ENCODE results near the gene SMIM44. TPM values are rescaled to one million over a fixed set of nuclear protein-coding genes. Genes with fewer than 3 reads are reported as not detected.
"Not testable (repeated sequence)": the region's sequence is repeated elsewhere in the genome, so short reads cannot be mapped to it uniquely, and the experiment has no call there.

SMIM44 gene
- total and polyA plus RNA-seq, 2 donors = not detected

DNA sequence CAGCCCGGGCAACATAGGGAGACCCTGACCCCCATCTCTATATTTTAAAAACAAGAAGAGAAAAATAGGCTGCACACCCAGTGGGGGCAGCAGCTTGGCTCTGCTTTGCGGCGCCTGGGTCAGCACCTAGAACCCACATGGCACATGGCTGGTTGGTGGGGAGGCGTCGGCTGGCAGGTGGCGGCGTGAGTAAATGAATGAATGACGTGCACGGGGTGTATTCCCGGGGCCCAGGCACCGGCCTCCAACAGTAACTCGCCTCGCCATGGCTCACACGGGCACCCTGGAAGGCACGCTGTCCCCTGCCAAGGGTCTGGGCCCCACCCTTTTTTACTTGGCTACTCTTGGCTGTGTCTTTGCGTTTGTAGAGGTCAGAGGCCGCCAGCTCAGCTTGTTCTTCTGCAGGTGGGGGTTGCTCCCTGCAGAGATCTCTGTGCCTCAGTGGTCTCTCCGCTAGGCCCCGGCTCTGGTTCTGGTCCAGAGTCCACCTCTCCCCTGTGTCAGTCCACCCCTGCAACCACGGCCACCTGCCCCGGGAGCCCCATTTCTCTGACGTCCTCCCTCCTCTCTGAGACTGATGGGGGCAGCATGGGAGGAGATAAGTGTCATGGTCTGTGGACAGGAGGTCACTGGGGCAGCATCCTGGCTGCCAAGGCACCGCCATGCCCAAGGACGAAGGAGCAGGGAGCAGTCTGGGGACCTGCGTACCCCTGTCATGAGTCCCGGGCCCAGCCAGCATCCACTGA, 28.4 kb upstream of the SMIM44 start:
- H3K9me3 ChIP-seq (ENCODE audit: control insufficient read depth in 2 of 2, insufficient read depth in 1 of 2, low read length in 1 of 2) = no peaks in the 10 kb centered on the region
- no peak overlapping the region for H3K27ac ChIP-seq (ENCODE audit: low read depth in 1 of 2, low read length in 1 of 2)
- no peak for DNase-seq (ENCODE audit: low read depth in 6 of 9, low spot score in 9 of 9)
- no peak overlapping the region for H3K4me3 ChIP-seq (ENCODE audit: low read length in 2 of 2)
- no peaks in the 10 kb centered on the region for H3K27me3 ChIP-seq (ENCODE audit: control insufficient read depth in 2 of 2, insufficient read depth in 1 of 2, low read length in 1 of 2)
- H3K4me1 ChIP-seq (ENCODE audit: control insufficient read depth in 2 of 2, insufficient read depth in 2 of 2, low read length in 2 of 2) = peaks cover 14 to 19% of the 10 kb centered on the region in 2 donors
- peaks cover 39 to 53% of the 10 kb centered on the region in 2 donors for H3K36me3 ChIP-seq (ENCODE audit: control insufficient read depth in 2 of 2, insufficient read depth in 2 of 2, low read length in 1 of 2)
- 96% methylated on average over 26 of the region's 26 CpGs for WGBS

DNA sequence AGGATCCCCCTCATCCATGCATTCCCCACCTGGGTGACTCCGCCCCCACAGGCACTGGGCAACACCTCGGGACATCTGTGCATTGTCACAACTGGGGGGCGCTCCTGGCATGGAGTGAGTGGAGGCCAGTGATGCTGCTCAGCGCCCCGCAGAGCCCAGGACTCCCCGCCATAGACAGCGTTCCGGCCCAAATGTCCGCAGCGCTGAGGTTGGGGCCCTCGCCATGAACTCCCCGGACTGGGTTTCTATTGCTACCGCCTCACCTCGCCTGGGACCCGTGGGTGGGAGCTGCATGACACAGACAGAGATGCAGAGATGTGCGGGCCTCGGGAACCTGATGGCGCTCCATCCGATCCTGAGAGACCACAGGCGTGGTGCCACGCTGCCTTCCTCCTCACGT, 27.5 kb upstream of the SMIM44 start:
- no peaks in the 10 kb centered on the region for H3K27me3 ChIP-seq (ENCODE audit: control insufficient read depth in 2 of 2, insufficient read depth in 1 of 2, low read length in 1 of 2)
- 96% methylated on average over 22 of the region's 22 CpGs for WGBS
- H3K4me3 ChIP-seq (ENCODE audit: low read length in 2 of 2) = no peak overlapping the region
- H3K9me3 ChIP-seq (ENCODE audit: control insufficient read depth in 2 of 2, insufficient read depth in 1 of 2, low read length in 1 of 2) = peaks cover 0 to 1% of the 10 kb centered on the region in 2 donors
- peaks cover 35 to 53% of the 10 kb centered on the region in 2 donors for H3K36me3 ChIP-seq (ENCODE audit: control insufficient read depth in 2 of 2, insufficient read depth in 2 of 2, low read length in 1 of 2)
- no peak overlapping the region for H3K27ac ChIP-seq (ENCODE audit: low read depth in 1 of 2, low read length in 1 of 2)
- DNase-seq (ENCODE audit: low read depth in 6 of 9, low spot score in 9 of 9) = no peak
- H3K4me1 ChIP-seq (ENCODE audit: control insufficient read depth in 2 of 2, insufficient read depth in 2 of 2, low read length in 2 of 2) = peaks cover 8 to 16% of the 10 kb centered on the region in 2 donors

DNA sequence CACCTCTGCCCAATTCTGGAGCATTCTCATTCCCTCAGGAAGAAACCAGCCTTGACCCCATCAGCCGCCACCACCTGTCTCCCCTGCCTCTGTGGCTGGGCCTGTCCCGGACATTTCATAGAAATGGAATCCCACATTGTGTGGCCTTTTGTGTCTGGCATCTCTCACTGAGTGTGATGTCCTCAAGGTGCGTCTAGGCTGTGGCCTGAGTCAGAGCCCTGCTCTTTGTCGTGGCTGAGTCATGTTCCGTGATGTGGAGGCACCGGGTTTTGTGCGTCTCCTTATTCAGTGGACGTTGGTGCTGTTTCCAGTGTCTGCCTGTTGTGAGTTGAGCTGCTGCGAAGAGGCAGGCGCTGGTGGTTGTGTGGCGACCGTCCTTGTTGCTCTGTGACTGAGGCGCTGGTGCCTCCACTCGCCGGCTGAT, 26.3 kb upstream of the SMIM44 start:
- H3K36me3 ChIP-seq (ENCODE audit: control insufficient read depth in 2 of 2, insufficient read depth in 2 of 2, low read length in 1 of 2) = peaks cover 33 to 53% of the 10 kb centered on the region in 2 donors
- no peaks in the 10 kb centered on the region for H3K27me3 ChIP-seq (ENCODE audit: control insufficient read depth in 2 of 2, insufficient read depth in 1 of 2, low read length in 1 of 2)
- H3K9me3 ChIP-seq (ENCODE audit: control insufficient read depth in 2 of 2, insufficient read depth in 1 of 2, low read length in 1 of 2) = peaks cover 0 to 1% of the 10 kb centered on the region in 2 donors
- WGBS = 97% methylated on average over 15 of the region's 15 CpGs
- no peak for DNase-seq (ENCODE audit: low read depth in 6 of 9, low spot score in 9 of 9)
- no peak overlapping the region for H3K27ac ChIP-seq (ENCODE audit: low read depth in 1 of 2, low read length in 1 of 2)
- H3K4me3 ChIP-seq (ENCODE audit: low read length in 2 of 2) = no peak overlapping the region
- H3K4me1 ChIP-seq (ENCODE audit: control insufficient read depth in 2 of 2, insufficient read depth in 2 of 2, low read length in 2 of 2) = peaks cover 7 to 28% of the 10 kb centered on the region in 2 donors

DNA sequence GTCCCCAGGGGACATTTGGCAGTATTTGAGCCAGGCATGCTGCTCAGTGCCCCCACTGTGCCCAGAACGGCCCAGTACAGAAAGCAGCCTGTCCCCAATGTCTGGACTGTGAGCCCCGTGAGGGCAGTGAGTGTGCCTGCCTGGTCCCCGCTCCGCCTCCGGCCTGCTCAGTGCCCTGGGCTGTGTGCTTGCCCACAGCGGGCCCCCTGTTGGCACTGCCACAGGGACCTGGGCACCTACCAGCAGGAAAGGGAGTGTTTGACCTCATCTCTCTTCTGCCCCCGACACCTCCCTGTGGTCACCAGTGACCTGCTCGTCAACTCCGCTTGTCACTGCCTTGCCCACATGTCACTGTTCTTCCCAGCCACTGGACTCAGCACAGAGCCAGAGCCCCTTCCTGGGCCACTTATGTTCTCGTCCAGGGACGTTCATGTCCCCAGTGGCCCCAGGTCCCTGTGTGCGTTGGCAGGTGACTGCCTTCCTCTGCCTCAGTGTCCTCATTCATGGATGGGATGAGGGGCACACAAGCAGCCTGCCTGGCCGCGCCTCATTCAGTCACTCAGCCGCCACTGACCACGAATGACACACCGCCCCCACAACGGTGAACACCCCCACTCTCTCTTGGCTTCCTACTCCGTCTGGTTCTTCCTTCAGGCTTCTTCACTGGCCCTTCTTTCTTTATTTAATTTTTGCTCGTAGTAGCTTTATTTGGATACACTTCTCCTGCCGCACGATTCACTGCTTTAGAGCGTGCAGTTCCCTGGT, 25.7 kb upstream of the SMIM44 start:
- no peak for DNase-seq (ENCODE audit: low read depth in 6 of 9, low spot score in 9 of 9)
- Histone ChIP-seq H3K9me3 (ENCODE audit: control insufficient read depth in 2 of 2, insufficient read depth in 1 of 2, low read length in 1 of 2) (peaks cover 0 to 1% of the 10 kb centered on the region in 2 donors), H3K27ac (ENCODE audit: low read depth in 1 of 2, low read length in 1 of 2) (no peak overlapping the region), H3K4me3 (ENCODE audit: low read length in 2 of 2) (no peak overlapping the region), H3K27me3 (ENCODE audit: control insufficient read depth in 2 of 2, insufficient read depth in 1 of 2, low read length in 1 of 2) (no peaks in the 10 kb centered on the region), H3K36me3 (ENCODE audit: control insufficient read depth in 2 of 2, insufficient read depth in 2 of 2, low read length in 1 of 2) (peaks cover 30 to 50% of the 10 kb centered on the region in 2 donors), H3K4me1 (ENCODE audit: control insufficient read depth in 2 of 2, insufficient read depth in 2 of 2, low read length in 2 of 2) (peaks cover 7 to 28% of the 10 kb centered on the region in 2 donors)
- 96% methylated on average over 23 of the region's 23 CpGs for WGBS

DNA sequence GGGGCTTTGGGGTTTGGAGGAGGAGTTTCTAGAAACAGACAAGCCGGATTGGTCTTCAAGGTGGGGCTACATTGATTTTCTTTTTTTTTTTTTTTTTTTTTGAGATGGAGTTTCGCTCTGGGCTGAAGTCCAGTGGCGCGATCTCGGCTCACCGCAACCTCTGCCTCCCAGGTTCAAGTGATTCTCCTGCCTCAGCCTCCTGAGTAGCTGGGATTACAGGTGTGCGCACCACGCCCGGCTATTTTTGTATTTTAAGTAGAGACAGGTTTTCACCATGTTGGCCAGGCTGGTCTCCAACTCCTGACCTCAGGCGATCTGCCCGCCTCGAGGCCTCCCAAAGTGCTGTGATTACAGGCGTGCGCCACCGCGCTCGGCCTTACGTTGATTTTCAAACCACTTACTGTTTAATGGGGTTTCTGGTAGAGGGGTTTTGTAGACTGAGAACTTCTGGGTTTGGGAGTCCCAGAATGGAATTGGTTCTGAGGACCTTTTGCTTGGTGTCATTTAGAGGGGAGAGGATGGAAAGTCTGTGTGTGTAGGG, 24.9 kb upstream of the SMIM44 start:
- peaks cover 30 to 45% of the 10 kb centered on the region in 2 donors for H3K36me3 ChIP-seq (ENCODE audit: control insufficient read depth in 2 of 2, insufficient read depth in 2 of 2, low read length in 1 of 2)
- not testable (repeated sequence) for H3K9me3 ChIP-seq (ENCODE audit: control insufficient read depth in 2 of 2, insufficient read depth in 1 of 2, low read length in 1 of 2); H3K27me3 ChIP-seq (ENCODE audit: control insufficient read depth in 2 of 2, insufficient read depth in 1 of 2, low read length in 1 of 2); H3K4me3 ChIP-seq (ENCODE audit: low read length in 2 of 2); DNase-seq (ENCODE audit: low read depth in 6 of 9, low spot score in 9 of 9); H3K27ac ChIP-seq (ENCODE audit: low read depth in 1 of 2, low read length in 1 of 2)
- 94% methylated on average over 18 of the region's 18 CpGs for WGBS
- peaks cover 7 to 28% of the 10 kb centered on the region in 2 donors for H3K4me1 ChIP-seq (ENCODE audit: control insufficient read depth in 2 of 2, insufficient read depth in 2 of 2, low read length in 2 of 2)

DNA sequence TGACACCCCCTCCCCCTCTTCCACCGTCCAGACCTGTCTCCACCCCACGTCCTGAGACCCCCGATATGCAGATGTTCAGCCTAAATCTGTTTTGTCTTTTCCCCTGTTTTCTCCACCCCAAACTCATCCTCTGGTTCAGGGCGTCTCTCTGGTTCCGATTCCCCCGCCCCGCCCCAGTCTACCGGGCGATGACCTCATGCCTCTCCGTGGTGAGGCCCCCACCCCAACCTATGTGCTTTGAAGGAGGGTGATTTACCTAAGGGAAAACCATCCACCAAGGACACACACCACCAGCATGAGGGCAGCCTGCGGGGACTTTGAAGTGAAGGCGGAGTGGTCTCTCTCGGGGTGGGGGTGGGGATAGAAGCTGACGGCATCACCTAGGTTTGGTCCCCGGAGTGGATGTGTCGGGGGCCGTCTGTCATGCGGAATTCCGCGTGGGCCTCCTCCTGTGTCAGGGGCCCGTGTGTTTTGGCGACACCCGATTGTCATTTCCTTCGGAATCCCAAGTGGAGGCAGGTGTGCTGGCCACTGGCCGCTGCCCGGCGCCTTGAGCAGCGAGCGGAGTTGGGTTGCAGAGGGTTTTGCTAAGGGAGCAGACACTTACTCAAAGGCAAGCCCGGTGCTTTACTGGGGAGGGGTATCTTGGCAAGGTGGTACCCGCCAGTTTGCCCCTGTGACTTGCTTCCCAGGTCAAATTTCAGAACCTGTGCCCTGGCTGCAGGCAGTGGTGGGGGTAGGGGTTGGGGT, 24.3 kb upstream of the SMIM44 start:
- Histone ChIP-seq H3K27ac (ENCODE audit: low read depth in 1 of 2, low read length in 1 of 2) (peak overlapping the region in 1 of 2 donors; percentile 52), H3K36me3 (ENCODE audit: control insufficient read depth in 2 of 2, insufficient read depth in 2 of 2, low read length in 1 of 2) (peaks cover 27 to 42% of the 10 kb centered on the region in 2 donors), H3K4me1 (ENCODE audit: control insufficient read depth in 2 of 2, insufficient read depth in 2 of 2, low read length in 2 of 2) (peaks cover 7 to 28% of the 10 kb centered on the region in 2 donors), H3K4me3 (ENCODE audit: low read length in 2 of 2) (peak overlapping the region; percentile 74 to 77), H3K9me3 (ENCODE audit: control insufficient read depth in 2 of 2, insufficient read depth in 1 of 2, low read length in 1 of 2) (peaks cover 0 to 1% of the 10 kb centered on the region in 2 donors), H3K27me3 (ENCODE audit: control insufficient read depth in 2 of 2, insufficient read depth in 1 of 2, low read length in 1 of 2) (no peaks in the 10 kb centered on the region)
- DNase-seq (ENCODE audit: low read depth in 6 of 9, low spot score in 9 of 9) = no peak
- WGBS = 74% methylated on average over 31 of the region's 31 CpGs

DNA sequence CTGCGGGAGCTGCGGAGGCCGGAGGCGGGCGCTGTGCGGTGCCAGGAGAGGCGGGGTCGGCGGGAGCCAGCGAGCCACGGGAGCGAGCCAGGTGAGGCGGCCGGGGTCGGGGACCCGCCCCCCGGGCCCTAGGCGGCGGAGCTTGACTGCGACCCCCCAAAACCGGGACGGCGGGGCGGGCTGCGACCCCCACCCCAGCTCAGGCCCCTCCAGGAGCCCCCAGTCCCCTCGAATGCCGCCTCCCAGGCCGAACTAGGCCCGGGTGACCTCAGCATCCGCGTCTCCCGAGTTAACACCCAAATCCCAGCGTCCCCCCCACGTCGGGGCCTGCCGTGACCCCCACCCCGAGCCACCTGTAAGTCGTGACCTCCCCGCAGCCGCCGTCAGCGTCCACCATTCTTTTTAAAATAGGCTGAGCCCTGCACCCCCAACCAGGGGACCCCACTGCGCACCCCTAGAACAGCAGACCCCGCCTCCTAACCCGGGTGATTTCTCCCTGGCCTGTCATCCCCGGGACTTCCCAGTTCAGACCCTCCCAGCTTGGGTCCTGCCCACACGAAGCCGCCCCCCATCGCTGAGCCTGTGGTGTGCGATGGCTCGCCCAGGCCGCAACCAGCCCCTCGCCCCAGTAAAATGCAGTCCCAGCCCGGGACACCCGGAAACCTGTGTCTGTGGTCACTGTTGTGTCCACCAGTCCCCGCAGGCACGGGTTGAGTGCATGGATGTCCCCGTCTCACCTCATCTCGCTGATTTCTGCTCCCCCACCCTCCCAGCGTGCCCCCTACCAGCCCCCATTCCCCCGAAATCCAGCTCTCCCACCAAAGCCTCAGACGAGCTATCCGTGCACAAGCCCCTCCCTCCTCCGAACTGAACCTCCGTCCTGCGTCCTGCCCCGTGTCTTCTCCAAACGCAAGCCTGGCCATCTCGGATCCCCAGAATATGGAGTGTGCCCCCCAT, 23.4 kb upstream of the SMIM44 start:
- Histone ChIP-seq H3K4me1 (ENCODE audit: control insufficient read depth in 2 of 2, insufficient read depth in 2 of 2, low read length in 2 of 2) (peaks cover 7 to 28% of the 10 kb centered on the region in 2 donors), H3K4me3 (ENCODE audit: low read length in 2 of 2) (peak overlapping the region; percentile 74 to 77), H3K27me3 (ENCODE audit: control insufficient read depth in 2 of 2, insufficient read depth in 1 of 2, low read length in 1 of 2) (no peaks in the 10 kb centered on the region), H3K9me3 (ENCODE audit: control insufficient read depth in 2 of 2, insufficient read depth in 1 of 2, low read length in 1 of 2) (peaks cover 0 to 1% of the 10 kb centered on the region in 2 donors), H3K27ac (ENCODE audit: low read depth in 1 of 2, low read length in 1 of 2) (peak overlapping the region; percentile 1 to 84), H3K36me3 (ENCODE audit: control insufficient read depth in 2 of 2, insufficient read depth in 2 of 2, low read length in 1 of 2) (peaks cover 27 to 33% of the 10 kb centered on the region in 2 donors)
- WGBS = under 1% methylated on average over 69 of the region's 69 CpGs
- peak in 1 of 9 donors; percentile 28 for DNase-seq (ENCODE audit: low read depth in 6 of 9, low spot score in 9 of 9)
